HEK293 (cell line): ENCODE measurements around the gene MRPL32.

ENCODE experiments used
- CTCF ChIA-PET: fragments of 350-600 bp; formaldehyde crosslinking; extraction: SDS; loops from one replicate; lab custom pipeline; 2021; ENCODE audit warnings: antibody characterized with exemption; lab: Yijun Ruan, JAX
- POLR2A ChIA-PET: fragments of 300-600 bp; formaldehyde crosslinking; extraction: SDS; loops from one replicate; lab custom pipeline; 2020; ENCODE audit warnings: antibody characterized with exemption, inconsistent platforms; lab: Yijun Ruan, JAX
- H3K27ac ChIP-seq: fragments of 200-500 bp; sonication (Bioruptor generic); 2 replicates; pipeline ENCODE4 v1.5.1; 2014; ENCODE audit warnings: low read depth, low read length, control low read depth, inconsistent platforms; ENCODE audit errors: extremely low read depth
- H3K36me3 ChIP-seq, 2 experiments: fragments of 200-500 bp in 1 of 2; sonication (Bioruptor generic) in 1 of 2; 1 replicate in 1 of 2; 2 replicates in 1 of 2; pipeline ENCODE4 v1.5.1; 2014 to 2017; ENCODE audit warnings: inconsistent platforms in 2 of 2, low read length in 2 of 2; ENCODE audit not compliant: control insufficient read depth in 2 of 2, insufficient read depth in 1 of 2
- H3K4me1 ChIP-seq: fragments of 200-500 bp; sonication (Bioruptor generic); 2 replicates; pipeline ENCODE4 v1.5.1; 2014; ENCODE audit warnings: mild to moderate bottlenecking, low read length, inconsistent platforms; ENCODE audit not compliant: control insufficient read depth, insufficient read depth
- H3K4me3 ChIP-seq: 2 replicates; pipeline ENCODE4 v1.5.1; 2011; ENCODE audit warnings: low read depth, mild to moderate bottlenecking, control low read depth, low read length, moderate library complexity
- H3K9me3 ChIP-seq: fragments of 200-500 bp; sonication (Bioruptor generic); 2 replicates; pipeline ENCODE4 v1.5.1; 2014; ENCODE audit warnings: low read depth, low read length, inconsistent platforms; ENCODE audit not compliant: control insufficient read depth, insufficient read depth
- GFI1B ChIP-seq: fragments of 450-650 bp; formaldehyde crosslinking; IDR thresholded peaks from 2 replicates; pipeline ENCODE4 v1.5.1; 2016; ENCODE audit warnings: missing biosample characterization, missing genetic modification characterization
- MZF1 ChIP-seq: fragments of 450-650 bp; formaldehyde crosslinking; IDR thresholded peaks from 2 replicates; pipeline ENCODE4 v1.5.1; 2017; ENCODE audit warnings: missing biosample characterization, missing genetic modification characterization, borderline replicate concordance
- PRDM2 ChIP-seq: fragments of 450-650 bp; formaldehyde crosslinking; IDR thresholded peaks from 2 replicates; pipeline ENCODE4 v1.5.1; 2016; ENCODE audit warnings: missing biosample characterization, missing genetic modification characterization, borderline replicate concordance
- SP2 ChIP-seq: fragments of 450-650 bp; formaldehyde crosslinking; IDR thresholded peaks from 2 replicates; pipeline ENCODE4 v1.5.1; 2016; ENCODE audit warnings: missing biosample characterization, missing genetic modification characterization
- ZNF112 ChIP-seq: fragments of 450-650 bp; formaldehyde crosslinking; IDR thresholded peaks from 2 replicates; pipeline ENCODE4 v1.5.0; 2017; ENCODE audit warnings: missing biosample characterization, missing genetic modification characterization
- ZNF16 ChIP-seq: fragments of 450-650 bp; formaldehyde crosslinking; IDR thresholded peaks from 2 replicates; pipeline ENCODE4 v1.5.1; 2016; ENCODE audit warnings: low read depth, missing biosample characterization, missing genetic modification characterization
- ZNF214 ChIP-seq: fragments of 450-650 bp; formaldehyde crosslinking; IDR thresholded peaks from 2 replicates; pipeline ENCODE4 v1.5.1; 2017; ENCODE audit warnings: missing biosample characterization, mild to moderate bottlenecking, missing genetic modification characterization, borderline replicate concordance
- ZNF266 ChIP-seq: fragments of 450-650 bp; formaldehyde crosslinking; IDR thresholded peaks from 2 replicates; pipeline ENCODE4 v1.5.1; 2016; ENCODE audit warnings: missing biosample characterization, missing genetic modification characterization, low read depth
- ZNF354C ChIP-seq: fragments of 450-650 bp; formaldehyde crosslinking; IDR thresholded peaks from 2 replicates; pipeline ENCODE4 v1.5.1; 2016; ENCODE audit warnings: missing biosample characterization, missing genetic modification characterization, low read depth, borderline replicate concordance
- ZNF391 ChIP-seq: fragments of 450-650 bp; formaldehyde crosslinking; IDR thresholded peaks from 2 replicates; pipeline ENCODE4 v1.5.1; 2016; ENCODE audit warnings: low read depth, missing biosample characterization, missing genetic modification characterization, borderline replicate concordance
- ZNF394 ChIP-seq: fragments of 450-650 bp; formaldehyde crosslinking; IDR thresholded peaks from 2 replicates; pipeline ENCODE4 v1.5.1; 2016; ENCODE audit warnings: missing biosample characterization, missing genetic modification characterization, mild to moderate bottlenecking, moderate library complexity, borderline replicate concordance
- ZNF530 ChIP-seq: fragments of 450-650 bp; formaldehyde crosslinking; IDR thresholded peaks from 2 replicates; pipeline ENCODE4 v1.5.1; 2016; ENCODE audit warnings: low read depth, missing biosample characterization, missing genetic modification characterization
- ZNF558 ChIP-seq: fragments of 450-650 bp; formaldehyde crosslinking; IDR thresholded peaks from 2 replicates; pipeline ENCODE4 v1.5.1; 2016; ENCODE audit warnings: missing biosample characterization, missing genetic modification characterization
- ZNF571 ChIP-seq: fragments of 450-650 bp; formaldehyde crosslinking; IDR thresholded peaks from 2 replicates; pipeline ENCODE4 v1.5.0; 2017; ENCODE audit warnings: missing biosample characterization, missing genetic modification characterization
- ZNF585B ChIP-seq: fragments of 450-650 bp; formaldehyde crosslinking; IDR thresholded peaks from 2 replicates; pipeline ENCODE4 v1.5.1; 2016; ENCODE audit warnings: missing biosample characterization, missing genetic modification characterization
- ZNF670 ChIP-seq: fragments of 450-650 bp; formaldehyde crosslinking; IDR thresholded peaks from 2 replicates; pipeline ENCODE4 v1.5.1; 2016; ENCODE audit warnings: missing biosample characterization, missing genetic modification characterization, low read depth
- TF ChIP-seq, protein P1 (sequence below): fragments of 450-650 bp; formaldehyde crosslinking; conservative IDR thresholded peaks from 2 replicates; pipeline ENCODE4 v1.5.1; 2016; ENCODE audit warnings: low read depth, missing biosample characterization, missing genetic modification characterization
- TF ChIP-seq, protein P2 (sequence below): fragments of 450-650 bp; IDR thresholded peaks from 2 replicates; pipeline ENCODE4 v1.5.1; 2018; ENCODE audit warnings: missing biosample characterization, mild to moderate bottlenecking, missing genetic modification characterization

MRPL32 gene

DNA sequence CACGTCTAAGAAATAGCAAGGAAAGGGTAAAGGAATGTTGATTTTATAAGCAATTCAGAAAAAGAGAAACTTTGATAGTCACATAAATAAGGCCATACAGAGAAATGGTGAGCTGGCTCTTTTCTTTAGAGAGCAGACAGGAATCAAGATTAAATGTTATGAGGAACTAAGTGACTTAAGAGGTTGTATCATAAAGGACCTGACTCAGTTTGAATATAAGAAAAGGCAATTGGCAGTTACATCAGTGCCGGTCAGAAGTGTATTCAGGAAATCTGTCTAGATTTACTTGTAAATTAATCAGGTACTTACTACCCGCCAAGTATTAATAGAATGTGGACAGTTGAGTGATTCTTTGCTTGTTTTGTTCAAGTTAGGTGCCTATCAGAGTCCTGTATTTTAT, 2.1 kb downstream of the MRPL32 start:
- H3K9me3 ChIP-seq: no peaks in the 10 kb centered on the region
- H3K36me3 ChIP-seq: peaks cover 35 to 40% of the 10 kb centered on the region in 2 experiments
- POLR2A ChIA-PET: no interaction called here
- H3K4me1 ChIP-seq: no peaks in the 10 kb centered on the region
- CTCF ChIA-PET: interaction anchor here (0.8 to 1.2 kb wide), 3 partner anchors 9 to 993 kb away, joined by 3 to 4 read pairs (median 3); no protein-coding TSS in a partner anchor
- TF ChIP-seq ZNF16 (tag by site-specific recombination) (no peak), ZNF214 (tag by site-specific recombination) (no peak), ZNF530 (tag by site-specific recombination) (no peak), ZNF585B (tag by site-specific recombination) (no peak), GFI1B (tag by site-specific recombination) (no peak), ZNF112 (tag by site-specific recombination) (no peak), ZNF394 (no peak), MZF1 (tag by site-specific recombination) (no peak), SP2 (tag by site-specific recombination) (no peak), ZNF391 (tag by site-specific recombination) (no peak), ZNF354C (tag by site-specific recombination) (no peak), ZNF670 (tag by site-specific recombination) (no peak), ZNF266 (tag by site-specific recombination) (no peak), ZNF558 (tag by site-specific recombination) (no peak), ZNF571 (no peak), PRDM2 (tag by site-specific recombination) (no peak)
- TF ChIP-seq, protein P1, sequence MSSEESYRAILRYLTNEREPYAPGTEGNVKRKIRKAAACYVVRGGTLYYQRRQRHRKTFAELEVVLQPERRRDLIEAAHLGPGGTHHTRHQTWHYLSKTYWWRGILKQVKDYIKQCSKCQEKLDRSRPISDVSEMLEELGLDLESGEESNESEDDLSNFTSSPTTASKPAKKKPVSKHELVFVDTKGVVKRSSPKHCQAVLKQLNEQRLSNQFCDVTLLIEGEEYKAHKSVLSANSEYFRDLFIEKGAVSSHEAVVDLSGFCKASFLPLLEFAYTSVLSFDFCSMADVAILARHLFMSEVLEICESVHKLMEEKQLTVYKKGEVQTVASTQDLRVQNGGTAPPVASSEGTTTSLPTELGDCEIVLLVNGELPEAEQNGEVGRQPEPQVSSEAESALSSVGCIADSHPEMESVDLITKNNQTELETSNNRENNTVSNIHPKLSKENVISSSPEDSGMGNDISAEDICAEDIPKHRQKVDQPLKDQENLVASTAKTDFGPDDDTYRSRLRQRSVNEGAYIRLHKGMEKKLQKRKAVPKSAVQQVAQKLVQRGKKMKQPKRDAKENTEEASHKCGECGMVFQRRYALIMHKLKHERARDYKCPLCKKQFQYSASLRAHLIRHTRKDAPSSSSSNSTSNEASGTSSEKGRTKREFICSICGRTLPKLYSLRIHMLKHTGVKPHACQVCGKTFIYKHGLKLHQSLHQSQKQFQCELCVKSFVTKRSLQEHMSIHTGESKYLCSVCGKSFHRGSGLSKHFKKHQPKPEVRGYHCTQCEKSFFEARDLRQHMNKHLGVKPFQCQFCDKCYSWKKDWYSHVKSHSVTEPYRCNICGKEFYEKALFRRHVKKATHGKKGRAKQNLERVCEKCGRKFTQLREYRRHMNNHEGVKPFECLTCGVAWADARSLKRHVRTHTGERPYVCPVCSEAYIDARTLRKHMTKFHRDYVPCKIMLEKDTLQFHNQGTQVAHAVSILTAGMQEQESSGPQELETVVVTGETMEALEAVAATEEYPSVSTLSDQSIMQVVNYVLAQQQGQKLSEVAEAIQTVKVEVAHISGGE (tag by site-specific recombination): no peak
- TF ChIP-seq, protein P2, sequence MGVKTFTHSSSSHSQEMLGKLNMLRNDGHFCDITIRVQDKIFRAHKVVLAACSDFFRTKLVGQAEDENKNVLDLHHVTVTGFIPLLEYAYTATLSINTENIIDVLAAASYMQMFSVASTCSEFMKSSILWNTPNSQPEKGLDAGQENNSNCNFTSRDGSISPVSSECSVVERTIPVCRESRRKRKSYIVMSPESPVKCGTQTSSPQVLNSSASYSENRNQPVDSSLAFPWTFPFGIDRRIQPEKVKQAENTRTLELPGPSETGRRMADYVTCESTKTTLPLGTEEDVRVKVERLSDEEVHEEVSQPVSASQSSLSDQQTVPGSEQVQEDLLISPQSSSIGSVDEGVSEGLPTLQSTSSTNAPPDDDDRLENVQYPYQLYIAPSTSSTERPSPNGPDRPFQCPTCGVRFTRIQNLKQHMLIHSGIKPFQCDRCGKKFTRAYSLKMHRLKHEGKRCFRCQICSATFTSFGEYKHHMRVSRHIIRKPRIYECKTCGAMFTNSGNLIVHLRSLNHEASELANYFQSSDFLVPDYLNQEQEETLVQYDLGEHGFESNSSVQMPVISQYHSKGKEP (tag by site-specific recombination): no peak
- TF ChIP-seq, all 188 proteins: peak for 0
- Histone ChIP-seq H3K27ac (no peak overlapping the region), H3K4me3 (no peak overlapping the region)
